Adrenal gland (tissue), 5 donors: ENCODE measurements around the gene IMPACT.

ENCODE experiments used
- CTCF ChIP-seq, 6 experiments: fragments of 450-650 bp in 4 of 6; fragments of 200-600 bp in 2 of 6; sonication (generic) in 1 of 6; IDR thresholded peaks; 1 replicate in 5 of 6; 2 replicates in 1 of 6; pipeline versions ENCODE4 v1.5.1 to v1.8.0; 2016 to 2021; ENCODE audit warnings: antibody characterized with exemption in 6 of 6, mild to moderate bottlenecking in 2 of 6, moderate library complexity in 1 of 6
- POLR2A ChIP-seq, 2 donors: fragments of 450-650 bp; IDR thresholded peaks; one replicate each; pipeline ENCODE4 v1.6.1; 2017; ENCODE audit warnings: antibody characterized with exemption in 2 of 2, mild to moderate bottlenecking in 2 of 2, moderate library complexity in 1 of 2
- donor health status: DM: no; HTN: no; CAD: no.

- no peak for TF ChIP-seq CTCF (IDR thresholded peaks at IDR 0.05)
- no peak for TF ChIP-seq POLR2A (IDR thresholded peaks at IDR 0.05)
These were observed 74.3 kb downstream of the IMPACT start for GRCh38 chr18:24500766-24501165.
